ENCODE data around the gene FXN.
A peak's percentile ranks its signal among the peaks of the same experiment; 100 is the strongest.
"Not testable (repeated sequence)": the region's sequence is repeated elsewhere in the genome, so short reads cannot be mapped to it uniquely, and the experiment has no call there.

Gene FXN

DNA sequence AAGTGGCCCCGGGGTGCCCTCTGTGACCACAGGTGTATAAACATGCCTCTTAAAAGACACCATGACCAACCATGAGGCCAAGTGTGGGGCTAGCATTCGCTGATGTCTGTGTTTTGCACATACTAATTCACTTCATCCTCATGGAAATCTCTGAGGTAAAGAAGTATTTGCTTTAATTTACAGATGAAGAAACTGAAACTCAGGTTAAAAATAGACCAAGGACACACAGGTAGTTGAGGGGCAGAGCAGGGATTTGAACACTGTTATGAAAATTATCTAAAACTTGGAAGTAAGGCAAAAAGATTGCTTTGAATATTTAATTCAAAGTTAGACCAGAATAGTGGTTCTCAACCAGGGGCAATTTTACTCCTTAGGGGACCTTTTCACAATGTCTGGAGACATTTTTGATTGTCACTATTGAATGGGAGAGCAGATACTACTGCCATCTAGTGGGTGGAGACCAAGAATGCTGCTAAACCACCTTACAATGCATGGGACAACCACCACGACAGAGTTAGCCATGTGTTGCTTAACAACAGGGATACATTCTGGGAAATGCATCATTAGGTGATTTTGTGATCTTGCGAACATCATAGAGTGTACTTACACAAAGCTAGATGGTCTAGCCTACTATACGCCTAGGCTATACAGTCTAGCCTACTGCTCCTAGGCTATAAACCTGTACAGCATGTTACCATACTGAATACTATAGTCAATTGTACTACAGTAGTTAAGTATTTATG is 8.0 kb upstream of the FXN start:
- DNase-seq: no peak

DNA sequence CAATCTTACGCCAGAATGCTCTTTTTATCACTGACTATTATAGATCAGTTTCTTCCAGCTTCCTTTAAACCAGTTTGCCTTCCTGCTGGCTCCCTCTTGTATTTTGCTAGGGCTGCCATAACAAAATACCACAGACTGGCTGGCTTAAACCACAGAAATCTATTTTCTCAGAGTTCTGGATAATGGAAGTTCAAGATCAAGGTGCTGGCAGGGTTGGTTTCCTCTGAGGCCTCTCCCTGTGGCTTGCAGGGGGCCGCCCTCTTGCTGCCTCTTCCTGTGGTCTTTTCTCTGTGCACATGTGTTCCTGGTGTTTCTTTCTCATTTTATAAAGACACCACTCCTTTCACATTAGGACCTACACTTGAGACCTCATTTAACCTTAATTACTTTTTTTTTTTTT is 6.8 kb upstream of the FXN start:
- DNase-seq: no peak

DNA sequence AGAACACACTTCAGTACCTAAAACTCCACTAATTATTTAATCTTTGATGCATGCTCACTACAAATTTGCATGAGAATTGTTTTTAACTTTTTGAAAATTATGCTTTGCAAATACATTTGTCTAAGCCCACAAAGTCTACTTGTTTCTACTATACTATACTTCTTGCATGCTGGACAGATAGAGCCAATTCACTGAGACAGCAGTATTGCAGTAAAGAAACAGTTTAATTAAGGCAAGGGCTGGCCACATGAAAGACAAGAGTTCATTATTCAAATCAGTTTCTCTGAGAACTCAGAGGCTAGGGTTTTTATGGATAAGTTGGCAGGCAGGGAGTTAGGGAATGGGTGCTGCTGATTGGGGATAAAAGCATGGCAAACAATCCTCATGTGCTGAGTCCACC is 6.0 kb upstream of the FXN start:
- DNase-seq: no peak

DNA sequence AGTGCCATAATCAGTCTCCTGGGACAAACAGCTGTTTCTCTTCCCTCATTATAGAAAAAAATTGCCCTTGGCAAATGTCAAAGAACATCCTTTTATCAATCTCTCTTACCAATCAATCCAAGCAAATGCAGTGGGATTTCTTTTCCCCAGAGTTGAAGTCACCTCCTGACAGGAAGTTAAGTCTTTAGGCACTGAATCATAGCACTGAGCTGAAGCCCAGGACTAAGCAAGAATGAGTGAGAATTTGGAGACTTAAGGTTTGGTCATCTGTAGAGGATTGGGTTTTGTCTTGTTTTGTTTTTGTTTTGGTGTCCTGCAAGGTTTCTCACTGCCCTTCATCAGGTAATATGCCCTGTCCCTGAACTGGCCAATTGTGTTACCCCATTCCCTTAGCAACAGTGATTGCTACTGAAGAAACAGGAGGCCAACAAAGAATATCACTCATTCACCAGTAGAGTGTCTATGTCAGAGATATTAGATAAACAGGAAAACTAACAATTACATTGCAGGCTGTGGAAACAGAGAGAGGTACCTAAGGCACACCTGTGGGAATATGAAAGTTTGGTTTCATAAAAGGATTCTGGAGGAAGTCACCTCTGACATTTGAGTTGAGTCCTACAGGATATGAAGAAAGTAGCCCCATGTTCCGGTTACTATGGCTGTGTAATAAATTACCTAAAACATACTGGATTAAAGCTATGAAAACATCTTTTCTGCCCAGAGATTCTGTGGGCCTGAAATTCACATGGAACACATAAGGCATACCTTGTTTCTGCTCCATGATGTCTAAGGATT is 4.5 kb upstream of the FXN start:
- no peak for DNase-seq

DNA sequence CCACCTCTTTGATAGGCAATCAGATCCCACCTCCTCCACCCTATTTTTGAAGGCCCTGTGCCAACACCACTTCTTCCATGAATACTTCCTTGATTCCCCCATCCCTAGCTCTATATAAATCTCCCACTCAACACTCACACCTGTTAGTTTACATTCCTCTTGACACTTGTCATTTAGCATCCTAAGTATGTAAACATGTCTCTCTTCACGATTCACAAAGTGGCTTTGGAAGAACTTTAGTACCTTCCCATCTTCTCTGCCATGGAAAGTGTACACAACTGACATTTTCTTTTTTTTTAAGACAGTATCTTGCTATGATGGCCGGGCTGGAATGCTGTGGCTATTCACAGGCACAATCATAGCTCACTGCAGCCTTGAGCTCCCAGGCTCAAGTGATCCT is 1.5 kb upstream of the FXN start:
- DNase-seq: no peak

DNA sequence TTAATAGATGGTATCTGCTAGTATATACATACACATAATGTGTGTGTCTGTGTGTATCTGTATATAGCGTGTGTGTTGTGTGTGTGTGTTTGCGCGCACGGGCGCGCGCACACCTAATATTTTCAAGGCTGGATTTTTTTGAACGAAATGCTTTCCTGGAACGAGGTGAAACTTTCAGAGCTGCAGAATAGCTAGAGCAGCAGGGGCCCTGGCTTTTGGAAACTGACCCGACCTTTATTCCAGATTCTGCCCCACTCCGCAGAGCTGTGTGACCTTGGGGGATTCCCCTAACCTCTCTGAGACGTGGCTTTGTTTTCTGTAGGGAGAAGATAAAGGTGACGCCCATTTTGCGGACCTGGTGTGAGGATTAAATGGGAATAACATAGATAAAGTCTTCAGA is 757 bp downstream of the FXN start:
- peak; percentile 41 for DNase-seq

DNA sequence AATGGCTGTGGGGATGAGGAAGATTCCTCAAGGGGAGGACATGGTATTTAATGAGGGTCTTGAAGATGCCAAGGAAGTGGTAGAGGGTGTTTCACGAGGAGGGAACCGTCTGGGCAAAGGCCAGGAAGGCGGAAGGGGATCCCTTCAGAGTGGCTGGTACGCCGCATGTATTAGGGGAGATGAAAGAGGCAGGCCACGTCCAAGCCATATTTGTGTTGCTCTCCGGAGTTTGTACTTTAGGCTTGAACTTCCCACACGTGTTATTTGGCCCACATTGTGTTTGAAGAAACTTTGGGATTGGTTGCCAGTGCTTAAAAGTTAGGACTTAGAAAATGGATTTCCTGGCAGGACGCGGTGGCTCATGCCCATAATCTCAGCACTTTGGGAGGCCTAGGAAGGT is 1.2 kb downstream of the FXN start:
- no peak for DNase-seq

DNA sequence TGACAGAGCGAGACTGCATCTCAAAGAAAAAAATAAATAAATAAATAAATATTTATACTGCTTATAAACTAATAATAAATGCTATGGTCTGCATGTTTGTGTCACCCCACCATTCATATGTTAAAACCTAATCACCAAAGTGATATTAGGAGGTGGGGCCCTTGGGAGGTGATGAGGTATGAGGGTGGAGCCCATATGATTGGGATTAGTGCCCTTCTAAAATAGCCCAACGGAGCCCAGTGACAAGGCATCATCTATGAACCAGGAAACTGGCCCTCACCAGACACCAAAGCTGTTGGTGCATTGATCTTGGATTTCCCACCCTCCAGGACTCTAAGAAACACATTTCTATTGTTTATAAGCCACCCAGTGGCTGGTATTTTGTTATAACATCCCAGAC is 5.1 kb downstream of the FXN start:
- DNase-seq: no peak

DNA sequence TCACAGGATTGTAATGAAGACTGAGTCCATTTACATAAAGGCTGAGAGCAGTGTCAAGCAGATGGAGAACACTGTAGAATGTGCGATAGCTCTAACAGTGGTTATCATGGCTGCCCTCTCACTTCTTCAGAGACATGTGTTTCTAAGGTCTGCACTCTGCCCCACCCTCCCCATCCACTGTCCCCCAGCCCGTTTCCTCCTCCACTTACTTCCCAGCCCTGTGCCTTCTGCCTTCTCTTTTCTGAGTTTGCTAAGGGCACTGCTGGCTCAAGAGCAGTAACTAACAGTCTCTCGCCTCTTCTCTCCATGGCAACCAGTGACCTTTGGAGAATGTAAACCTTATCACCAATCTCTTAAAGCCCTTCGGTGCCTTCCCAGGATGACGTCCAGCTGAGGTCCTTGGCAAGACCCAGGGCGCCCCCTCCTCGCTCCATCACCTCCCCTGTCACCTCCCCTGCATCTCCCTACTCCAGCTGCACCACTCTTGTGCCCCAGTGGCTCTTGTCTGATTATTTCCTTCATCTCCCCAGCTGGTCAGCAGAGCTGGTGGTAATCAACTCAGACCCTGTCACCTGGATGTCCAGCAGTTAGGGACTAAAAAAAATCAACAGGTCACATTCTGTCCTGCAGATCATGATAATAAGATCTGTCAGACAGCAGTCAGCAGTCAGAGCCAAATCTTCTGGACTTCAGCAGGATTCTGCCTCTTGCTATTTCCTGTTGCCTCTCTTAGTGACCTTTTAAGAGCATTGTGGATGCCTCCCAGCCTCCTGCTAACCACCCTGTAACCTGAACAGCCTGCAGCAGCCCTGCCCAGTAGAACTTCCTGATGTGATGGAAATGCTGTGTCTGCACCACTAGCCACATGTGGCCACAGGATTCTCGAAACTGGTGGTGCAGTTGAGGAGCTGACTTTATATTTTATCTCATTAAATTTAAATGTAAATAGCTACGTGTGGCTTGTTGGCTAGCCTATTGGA is 9.0 kb downstream of the FXN start:
- DNase-seq: no peak

DNA sequence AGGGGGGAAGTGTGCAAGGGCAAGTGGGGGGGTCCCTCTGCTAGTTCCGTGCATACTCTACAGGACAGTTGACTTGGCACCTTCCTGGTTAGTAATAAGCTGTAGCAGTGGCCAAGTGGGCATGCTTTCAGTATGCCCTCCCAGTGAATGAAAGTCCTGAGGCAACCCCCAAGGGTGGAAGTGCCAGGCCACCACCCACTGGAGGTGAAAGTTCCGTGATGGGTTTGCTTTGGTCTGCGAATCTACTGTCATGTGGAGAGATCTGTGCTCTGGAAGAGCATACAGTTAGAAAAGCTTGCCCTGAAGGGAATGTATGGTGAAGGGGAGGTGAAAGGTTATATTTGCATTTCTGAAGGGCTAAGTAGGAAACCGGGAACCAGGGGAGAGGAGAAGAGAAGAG is 10.3 kb downstream of the FXN start:
- DNase-seq: no peak

DNA sequence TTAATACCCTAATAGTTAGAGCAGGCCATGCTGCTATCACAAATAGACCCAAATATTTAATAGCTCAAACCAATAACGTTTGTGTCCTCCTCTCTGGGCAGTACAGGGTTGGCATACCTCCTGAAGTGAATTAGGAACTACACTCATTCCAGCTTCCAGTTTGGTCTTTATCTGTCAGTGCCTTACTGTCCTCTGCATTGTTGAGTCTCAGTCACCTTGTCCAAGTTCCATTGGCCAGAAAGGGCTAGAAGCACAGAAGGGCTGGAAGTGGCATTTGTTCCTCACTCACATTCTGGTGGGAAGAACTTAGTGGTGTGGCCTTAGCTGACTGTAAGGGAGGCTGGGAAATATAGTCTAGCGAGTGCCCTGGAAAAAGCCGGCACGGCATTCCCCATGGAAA is 11.2 kb downstream of the FXN start:
- no peak for DNase-seq

DNA sequence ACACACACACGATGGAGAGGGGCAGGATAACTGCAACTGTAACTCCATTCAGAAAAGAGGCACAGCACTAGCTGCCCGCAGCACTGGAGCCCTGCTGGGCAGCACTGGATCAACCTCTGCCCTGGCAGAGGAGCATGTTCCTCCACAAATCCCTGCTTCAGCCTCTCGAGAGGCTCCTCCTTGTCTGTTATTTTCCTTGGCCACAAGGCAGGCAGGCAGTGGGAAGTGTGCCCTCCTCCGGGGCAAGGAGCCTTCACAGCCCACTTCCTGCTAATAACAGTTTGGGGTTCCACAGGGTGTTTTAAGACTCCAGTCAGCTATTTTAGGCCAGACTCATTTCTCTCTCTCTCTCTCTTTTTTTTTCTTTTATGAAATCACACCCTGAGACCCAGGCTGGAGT is 11.8 kb downstream of the FXN start:
- DNase-seq: no peak

DNA sequence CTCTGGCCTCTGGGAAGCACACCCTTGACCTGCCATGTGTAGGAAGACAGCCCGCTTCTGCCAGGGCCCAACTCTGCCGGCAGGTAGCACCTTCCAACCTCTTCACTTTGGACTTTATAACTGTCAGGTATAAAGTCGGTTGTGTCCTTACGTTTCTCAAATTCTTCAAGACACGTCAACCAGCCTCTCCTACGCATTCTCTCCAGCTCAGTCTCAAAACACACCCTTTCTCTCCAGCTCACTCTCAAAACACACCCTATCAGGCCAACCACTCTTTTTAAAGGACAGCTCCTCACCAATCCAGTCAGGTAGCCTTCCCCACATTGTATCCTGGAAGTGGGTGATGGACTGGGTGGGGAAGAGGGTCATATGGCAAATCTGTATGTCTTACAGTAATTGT is 13.5 kb downstream of the FXN start:
- DNase-seq: no peak

DNA sequence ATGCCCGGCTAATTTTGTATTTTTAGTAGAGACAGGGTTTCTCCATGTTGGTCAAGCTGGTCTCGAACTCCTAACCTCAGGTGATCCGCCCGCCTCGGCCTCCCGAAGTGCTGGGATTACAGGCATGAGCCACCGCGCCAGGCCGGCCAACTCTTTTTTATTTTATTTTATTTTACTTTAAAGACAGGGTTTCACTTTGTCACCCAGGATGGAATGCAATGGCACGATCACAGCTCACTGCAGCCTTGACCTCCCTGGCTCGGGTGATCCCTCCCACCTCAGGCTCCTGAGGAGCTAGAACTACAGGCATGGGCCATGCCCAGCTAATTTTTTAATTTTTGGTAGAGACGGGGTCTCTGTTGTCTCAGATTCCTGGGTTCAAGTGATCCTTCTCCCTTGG is 15.4 kb downstream of the FXN start:
- DNase-seq: not testable (repeated sequence)

DNA sequence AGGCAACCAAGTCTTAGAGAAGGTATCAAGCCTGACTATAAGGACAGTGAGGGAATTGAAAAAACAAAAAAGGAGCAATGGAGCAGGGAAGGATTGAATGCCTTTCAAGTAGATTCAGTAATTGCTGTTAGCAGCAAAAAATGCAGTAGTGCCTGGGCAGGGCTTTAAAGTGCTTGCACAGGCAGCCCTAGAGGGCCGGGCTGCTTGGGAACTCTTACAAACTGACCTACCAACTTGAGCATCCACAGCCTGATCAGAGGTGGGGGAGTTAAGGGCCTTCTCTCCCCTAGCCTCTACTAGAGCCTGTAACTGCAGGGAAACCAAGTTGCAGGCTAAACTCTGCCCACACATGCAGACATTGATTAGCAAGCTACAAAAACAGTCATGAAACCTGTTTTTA is 19.4 kb downstream of the FXN start:
- DNase-seq: no peak

DNA sequence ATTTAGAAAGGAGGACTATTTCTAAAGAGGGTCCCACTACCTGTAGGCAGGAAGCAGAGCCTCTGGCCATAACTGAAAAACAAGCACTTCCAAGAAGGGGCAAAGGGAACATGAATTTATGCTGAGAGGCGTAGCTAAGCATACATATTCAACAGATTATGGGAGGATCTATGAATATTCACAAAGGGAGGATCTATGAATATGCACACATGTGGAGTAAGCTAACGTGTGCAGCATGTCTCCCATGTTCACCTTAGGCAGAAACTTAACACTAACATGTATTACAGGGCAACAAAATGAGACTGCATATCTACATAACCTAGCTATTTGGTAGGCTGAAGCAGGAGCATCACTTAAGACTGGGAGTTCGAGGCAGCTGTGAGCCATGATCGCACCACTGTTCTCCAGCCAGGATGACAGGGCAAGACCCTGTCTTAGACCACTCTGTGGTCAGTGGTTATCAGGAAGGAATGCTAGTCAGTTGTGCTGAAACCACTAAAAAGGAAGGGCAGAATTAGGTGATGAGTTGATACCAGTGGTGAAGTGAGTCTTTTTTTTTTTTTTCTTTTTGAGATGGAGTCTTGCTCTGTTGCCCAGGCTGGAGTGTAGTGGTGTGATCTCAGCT is 20.8 kb downstream of the FXN start:
- DNase-seq: no peak

DNA sequence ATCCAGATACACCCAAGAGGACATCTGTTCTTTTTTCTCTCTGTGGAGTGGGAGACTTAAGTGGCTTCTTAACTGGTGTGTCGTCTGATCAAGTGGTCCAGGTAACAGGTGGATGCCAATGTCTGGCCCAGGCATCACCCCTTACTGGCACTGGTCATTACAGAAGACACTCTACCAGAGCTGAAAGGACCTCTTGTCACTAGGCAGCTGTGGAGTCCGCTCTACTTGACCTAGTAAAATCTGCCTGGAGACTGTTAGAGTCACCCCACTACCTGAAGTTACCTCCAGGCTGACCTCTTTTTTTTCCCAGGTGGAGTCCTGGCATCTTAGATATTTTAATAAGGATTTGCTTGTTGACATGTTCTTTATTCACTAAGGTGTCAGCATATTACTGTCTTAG is 22.5 kb downstream of the FXN start:
- DNase-seq: no peak

DNA sequence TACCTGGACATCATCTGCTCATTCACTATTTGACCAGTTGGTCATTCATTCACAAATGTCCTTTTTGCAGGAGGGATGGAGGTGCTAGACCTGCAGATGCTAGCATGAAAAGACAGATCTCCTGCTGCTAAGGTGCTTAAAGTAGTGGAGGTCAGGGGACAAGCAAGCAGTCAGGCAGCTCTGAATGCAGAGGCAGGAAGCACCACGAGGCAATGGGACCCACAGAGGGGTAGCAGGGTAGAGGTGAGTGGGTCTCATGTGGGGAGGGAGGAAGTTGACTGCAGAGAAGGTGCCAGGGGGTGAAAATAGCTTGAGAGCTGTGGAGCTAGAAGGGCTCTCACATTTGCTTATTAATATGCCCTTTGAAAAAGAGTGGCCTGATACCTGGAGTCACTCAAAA is 25.2 kb downstream of the FXN start:
- no peak for DNase-seq

DNA sequence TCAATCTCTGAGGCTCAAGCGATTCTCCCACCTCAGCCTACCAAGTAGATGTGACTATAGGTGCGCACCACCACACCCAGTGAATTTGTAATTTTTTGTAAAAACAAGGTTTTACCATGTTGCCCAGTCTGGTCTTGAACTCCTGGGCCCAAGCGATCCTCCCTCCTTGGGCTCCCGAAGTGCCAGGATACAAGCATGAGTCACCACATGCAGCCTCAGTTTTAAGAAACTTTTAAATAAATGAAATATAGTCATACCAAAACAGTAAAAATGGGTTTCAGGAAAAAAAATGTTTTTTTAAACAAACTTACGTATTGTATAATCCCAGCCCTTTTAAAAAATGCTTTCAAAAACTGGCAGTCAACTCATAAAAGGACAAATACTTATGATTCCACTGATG is 26.6 kb downstream of the FXN start:
- DNase-seq: no peak

DNA sequence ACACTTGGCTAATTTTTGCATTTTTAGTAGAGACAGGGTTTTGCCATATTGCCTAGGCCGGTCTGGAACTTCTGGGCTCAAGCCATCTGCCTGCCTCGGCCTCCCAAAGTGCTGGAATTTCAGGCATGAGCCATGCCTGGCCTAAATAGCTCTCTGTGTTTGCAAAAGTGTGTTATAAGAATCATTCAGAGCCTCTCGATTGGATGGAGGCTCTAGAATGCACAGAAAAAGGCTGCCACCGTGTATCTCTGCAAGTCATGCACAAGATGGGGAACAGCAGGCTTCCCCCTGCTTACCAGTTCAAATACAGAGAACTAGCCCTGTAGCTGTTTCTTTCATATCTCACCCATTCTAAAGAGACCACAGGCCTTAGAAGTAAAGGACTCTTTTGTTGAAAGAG is 28.3 kb downstream of the FXN start:
- DNase-seq: no peak

DNA sequence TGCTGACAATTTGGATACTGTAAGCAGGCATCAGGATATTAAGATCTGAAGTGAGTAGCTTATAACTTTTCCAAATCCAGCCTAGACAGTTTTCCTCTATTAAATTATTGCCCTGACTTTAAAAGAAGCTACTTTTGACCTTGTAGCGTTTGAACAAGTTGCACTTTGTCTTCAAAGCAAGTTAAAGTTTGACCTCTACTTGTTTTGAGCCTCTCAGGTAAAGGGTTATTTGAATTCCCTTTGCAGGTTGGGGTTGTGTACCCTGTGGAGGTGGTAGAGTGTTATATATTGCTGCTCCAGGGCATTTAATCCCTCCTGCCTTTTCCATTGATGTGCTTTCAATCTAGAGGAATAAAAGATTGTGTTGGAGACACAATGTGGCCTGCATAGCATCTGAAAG is 30.1 kb downstream of the FXN start:
- DNase-seq: no peak

DNA sequence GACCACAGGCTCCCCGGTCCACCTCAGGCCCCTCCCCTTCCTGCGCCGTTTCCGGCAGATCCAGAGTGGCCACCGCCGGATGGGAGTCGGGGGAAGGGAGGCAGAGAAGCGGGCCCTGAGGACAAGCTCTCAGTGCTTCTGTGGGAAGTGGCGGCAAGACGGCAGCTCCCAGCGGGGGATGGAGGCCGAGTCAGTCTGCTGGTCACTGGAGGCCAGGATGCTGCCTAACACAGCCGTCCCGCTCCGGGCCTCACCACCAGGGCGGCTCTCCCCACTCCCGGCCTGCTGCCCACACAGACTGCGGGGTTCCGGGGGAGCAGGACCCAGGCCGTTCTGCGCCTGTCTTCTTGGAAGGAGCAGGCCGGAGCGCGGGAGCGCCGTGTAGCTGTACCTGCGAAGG is 31.4 kb downstream of the FXN start:
- no peak for DNase-seq

DNA sequence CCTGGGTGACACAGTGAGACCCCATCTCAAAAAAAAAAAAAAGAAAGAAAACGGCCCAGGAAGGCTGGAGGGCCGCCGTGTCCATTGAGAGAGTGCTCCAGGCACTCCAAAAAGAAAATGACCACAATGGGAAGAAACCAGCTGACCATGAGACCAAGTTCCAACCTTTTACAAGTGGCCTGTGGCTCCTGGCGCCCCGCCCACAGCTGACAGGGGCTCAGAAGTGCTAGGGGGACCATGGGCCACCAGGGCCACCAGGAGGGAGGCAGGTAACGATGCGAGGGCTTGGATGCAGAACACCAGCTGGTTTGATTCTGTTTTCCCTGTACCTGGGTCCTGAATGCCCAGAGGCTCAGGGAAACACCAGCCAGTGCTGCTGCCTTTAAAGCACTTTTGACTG is 34.6 kb downstream of the FXN start:
- DNase-seq: no peak

Data from activated CD4-positive, CD25-positive, alpha-beta regulatory T cell treated with anti-CD3 and anti-CD28 coated beads, Interleukin-2, amount 50 U/mL, for 72 hours (primary cell).